Neural cell (in vitro differentiated cells): Measurements from ENCODE around the gene DNAJC6.

Source experiments
- EP300 ChIP-seq: fragments of 450-650 bp; conservative IDR thresholded peaks from 2 replicates; pipeline ENCODE4 v1.6.1; 2014; ENCODE audit warnings: antibody characterized with exemption, mild to moderate bottlenecking, moderate library complexity; ENCODE audit not compliant: poor library complexity, severe bottlenecking
- TF ChIP-seq, protein P1 (sequence below): fragments of 450-650 bp; IDR thresholded peaks from 2 replicates; pipeline ENCODE4 v1.5.1; 2014; ENCODE audit warnings: antibody characterized with exemption, mild to moderate bottlenecking, moderate library complexity; ENCODE audit not compliant: poor library complexity, severe bottlenecking

DNA sequence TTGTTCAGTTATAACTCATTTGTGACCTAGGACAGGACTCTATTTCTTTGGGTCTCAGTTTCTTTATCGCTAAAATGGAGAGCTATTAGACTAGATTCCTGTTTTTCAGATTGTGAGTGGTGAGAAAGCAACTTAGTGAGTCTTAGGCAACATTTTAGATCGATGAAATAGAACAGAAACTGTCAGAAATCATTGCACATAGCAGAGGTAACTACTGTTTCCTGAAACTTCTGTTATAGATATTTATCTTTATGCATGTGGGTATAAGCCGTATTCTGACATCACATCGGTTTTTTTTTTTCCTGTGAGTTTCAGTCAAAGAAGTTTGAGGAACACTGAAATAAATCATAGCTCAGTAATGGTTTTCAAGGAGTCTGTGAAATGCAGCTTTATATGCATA lies 42.1 kb upstream of the DNAJC6 start:
- TF ChIP-seq, protein P1, sequence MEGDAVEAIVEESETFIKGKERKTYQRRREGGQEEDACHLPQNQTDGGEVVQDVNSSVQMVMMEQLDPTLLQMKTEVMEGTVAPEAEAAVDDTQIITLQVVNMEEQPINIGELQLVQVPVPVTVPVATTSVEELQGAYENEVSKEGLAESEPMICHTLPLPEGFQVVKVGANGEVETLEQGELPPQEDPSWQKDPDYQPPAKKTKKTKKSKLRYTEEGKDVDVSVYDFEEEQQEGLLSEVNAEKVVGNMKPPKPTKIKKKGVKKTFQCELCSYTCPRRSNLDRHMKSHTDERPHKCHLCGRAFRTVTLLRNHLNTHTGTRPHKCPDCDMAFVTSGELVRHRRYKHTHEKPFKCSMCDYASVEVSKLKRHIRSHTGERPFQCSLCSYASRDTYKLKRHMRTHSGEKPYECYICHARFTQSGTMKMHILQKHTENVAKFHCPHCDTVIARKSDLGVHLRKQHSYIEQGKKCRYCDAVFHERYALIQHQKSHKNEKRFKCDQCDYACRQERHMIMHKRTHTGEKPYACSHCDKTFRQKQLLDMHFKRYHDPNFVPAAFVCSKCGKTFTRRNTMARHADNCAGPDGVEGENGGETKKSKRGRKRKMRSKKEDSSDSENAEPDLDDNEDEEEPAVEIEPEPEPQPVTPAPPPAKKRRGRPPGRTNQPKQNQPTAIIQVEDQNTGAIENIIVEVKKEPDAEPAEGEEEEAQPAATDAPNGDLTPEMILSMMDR: no peak
- TF ChIP-seq EP300: no peak
